Activated T-helper 9 cell treated with anti-CD3 and anti-CD28 coated beads, Interleukin-2, amount 50 U/mL, for 16 hours (primary cell): Measurements from ENCODE around the gene MUC22.
"Not testable (repeated sequence)": the region's sequence is repeated elsewhere in the genome, so short reads cannot be mapped to it uniquely, and the experiment has no call there.

Experiments used
- DNase-seq: peaks from one replicate; pipeline ENCODE4 v3.0.0-alpha.2; 2020; ENCODE audit warnings: low read depth

The MUC22 gene

DNA sequence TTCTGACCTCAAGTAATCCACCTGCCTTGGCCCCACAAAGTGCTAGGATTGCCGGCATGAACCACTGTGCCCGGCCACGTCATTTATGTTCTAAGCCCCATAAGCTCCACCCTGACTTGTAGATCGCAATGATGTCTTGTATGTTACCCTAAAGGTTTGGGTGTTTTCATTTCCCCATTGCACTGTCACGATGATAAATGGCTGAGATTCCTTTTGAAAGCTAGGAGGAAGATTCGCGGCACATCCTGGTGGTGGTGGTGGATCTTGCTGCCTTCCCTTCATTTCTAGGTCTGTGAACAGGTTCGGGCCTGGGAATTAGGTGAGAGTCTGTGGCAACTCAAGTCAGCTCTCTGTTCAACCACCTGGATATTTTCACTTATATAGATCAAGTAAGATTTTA lies 28.3 kb downstream of the MUC22 start:
- DNase-seq, result no peak

DNA sequence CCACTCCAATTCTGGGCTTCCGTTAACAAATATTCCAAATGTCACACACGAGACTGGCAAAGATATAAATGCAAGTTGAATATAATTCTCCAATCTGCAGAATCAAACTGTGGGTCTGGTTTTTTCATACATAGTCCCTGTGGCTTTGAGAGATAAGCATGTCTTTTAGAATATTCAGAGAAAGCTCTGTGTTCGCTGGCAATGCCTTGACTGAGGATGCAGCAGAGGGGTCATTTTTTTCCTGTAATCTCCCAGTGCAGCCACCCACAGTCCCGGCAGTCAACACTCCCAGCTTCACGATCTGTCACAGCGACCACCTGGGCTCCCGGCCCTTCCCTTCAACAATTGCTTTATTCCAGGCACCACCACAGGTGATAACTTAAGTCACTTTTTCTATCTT lies 30.5 kb downstream of the MUC22 start:
- no peak for DNase-seq

DNA sequence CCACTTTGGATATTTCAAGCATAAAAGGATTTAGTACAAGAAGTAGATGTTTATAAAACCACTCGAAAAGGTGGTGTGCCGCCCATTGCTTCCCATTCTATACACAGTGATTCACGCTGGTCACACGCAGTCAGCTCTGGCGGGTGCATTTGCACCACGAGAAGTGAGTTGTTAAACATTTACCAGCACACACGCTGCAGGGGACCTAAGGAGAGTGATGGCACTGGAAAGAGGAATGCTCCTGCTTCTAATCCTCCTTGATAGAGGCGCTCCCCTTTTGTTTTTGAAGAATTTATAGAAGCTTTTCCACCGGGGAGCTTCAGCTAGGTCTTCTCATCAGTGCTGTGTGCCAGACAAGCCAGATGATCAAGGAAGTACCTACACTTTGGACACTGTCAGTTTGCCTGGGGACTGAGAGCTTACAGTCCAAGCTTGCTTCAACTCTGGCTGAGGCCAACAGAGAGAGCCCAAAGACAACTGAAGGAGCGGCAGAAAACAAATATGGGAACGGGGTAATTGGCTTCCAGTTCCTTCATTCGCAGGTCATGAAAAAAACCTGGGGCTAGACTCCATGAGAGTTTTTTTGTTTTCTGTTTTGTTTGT lies 31.2 kb downstream of the MUC22 start:
- DNase-seq, result no peak

DNA sequence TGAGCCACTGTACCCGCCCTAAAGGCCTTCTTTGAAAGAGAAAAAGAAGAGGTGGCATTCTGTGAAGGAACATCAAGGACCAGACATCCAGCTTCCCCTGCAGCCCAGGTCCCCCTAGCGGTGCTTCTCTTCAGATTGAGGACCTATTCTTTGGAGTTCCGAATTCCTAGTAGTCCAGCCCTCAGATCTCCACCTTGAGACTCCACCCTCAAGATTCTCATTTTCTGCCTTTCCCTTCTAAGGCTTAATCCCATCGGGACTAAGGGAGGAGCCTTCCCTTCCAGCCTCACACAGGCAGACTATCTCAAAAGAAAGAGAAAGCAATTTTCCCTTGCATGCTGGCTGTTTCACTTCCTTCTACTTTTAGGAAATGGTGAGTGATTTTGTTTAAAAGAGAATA lies 32.5 kb downstream of the MUC22 start:
- no peak for DNase-seq

DNA sequence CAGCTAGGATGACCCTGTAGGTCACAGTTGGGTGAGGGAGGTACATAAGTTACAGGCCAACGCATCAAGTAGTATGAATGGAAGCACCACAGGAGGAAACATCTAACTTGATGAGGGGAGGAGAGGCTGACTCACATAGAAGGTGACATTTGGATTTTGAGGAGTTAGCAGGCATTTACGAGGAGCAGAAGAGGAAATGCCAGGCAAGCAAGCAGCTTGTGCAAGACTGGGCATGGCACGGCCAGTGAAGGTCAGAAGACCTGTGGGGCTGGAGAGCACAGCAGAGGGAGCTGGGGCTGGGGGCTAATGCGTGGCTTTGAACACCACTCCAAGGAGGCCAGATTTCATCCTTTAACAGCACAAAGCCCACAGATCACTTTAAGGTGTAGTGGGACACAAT lies 37.8 kb downstream of the MUC22 start:
- DNase-seq, result no peak

GRCh38 chr6:31049518-31049917 lies 39.2 kb downstream of the MUC22 start:
- no peak for DNase-seq

DNA sequence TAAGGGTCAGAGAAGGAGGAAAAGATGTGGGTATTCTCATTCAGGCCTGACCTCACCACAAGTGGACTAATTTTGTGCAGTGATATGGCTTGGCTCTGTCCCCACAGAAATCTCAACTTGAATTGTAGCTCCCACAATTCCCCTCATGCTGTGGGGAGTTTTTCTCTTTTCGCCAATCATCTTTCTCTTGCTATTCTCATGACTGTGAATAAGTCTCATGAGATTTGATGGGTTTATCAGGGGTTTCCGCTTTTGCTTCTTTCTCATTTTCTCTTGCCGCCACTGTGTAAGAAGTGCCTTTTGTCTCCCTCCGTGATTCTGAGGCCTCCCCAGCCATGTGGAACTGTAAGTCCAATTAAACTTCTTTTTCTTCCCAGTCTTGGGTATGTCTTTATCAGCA lies 42.9 kb downstream of the MUC22 start:
- not testable (repeated sequence) for DNase-seq

DNA sequence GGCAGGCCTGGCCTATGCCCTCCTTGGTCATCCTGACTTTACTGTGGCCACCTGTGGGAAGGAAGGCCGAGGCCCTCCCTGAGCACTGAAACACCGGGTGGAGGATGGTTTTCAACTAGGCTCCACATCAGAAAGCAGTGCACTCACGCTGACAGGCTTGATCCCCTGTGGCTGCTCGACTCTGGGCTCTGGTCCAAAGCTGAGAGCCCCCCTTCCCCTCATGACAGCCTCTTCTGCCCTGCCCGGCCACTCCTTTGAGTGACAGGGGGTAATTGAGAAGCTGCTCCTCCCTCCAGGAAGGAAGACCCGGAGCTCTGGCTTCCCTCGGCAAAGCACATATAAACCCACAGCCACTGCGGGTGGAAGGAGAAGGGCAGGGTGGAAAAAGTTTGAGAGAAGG lies 43.6 kb downstream of the MUC22 start:
- no peak for DNase-seq

DNA sequence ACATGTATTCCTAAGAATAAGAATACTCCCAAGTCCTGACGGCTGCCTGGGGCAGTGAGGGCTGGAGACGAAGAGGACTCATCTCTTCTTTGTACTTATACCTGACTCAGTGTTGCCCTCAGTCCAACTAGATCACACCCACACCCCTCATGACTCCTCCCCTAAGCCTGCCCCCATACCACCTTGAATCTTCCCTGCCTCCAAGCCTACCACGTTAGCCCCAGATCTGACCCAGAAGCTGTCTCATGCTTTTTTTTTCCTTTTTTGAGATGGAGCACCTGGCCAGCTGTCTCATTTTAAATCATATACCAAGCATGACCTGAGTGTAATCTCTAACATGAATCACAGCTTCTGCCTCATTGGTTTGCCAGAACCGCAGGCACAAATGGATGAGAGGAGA lies 45.2 kb downstream of the MUC22 start:
- no peak for DNase-seq

DNA sequence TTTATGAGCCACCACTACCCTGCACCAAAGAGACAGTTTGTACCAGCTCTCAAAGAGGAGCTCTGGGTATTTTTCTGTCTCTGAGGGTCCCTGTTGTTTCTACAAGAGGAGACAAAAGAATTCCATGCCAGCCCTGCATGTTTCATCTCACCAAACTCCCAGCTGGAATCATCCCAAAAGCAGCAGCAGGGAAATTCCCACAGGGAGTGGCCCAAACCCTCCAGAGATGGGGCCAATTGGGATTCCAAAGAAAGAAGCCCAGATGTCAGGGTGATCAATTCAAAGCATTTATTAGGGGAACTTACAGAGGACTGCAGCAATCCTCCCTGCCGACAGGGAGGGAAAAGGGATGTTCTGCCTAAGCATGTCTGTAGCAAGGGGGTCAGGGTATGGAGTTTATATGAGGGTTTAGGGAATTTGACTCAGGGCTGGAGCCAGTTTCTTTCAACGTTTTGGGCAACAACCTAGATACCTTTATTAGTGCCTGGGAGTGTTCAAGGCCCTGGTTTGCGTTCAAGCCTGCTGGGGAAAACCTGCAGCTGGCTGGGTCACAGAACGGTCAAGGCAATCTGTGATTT lies 47.2 kb downstream of the MUC22 start:
- DNase-seq, result no peak

DNA sequence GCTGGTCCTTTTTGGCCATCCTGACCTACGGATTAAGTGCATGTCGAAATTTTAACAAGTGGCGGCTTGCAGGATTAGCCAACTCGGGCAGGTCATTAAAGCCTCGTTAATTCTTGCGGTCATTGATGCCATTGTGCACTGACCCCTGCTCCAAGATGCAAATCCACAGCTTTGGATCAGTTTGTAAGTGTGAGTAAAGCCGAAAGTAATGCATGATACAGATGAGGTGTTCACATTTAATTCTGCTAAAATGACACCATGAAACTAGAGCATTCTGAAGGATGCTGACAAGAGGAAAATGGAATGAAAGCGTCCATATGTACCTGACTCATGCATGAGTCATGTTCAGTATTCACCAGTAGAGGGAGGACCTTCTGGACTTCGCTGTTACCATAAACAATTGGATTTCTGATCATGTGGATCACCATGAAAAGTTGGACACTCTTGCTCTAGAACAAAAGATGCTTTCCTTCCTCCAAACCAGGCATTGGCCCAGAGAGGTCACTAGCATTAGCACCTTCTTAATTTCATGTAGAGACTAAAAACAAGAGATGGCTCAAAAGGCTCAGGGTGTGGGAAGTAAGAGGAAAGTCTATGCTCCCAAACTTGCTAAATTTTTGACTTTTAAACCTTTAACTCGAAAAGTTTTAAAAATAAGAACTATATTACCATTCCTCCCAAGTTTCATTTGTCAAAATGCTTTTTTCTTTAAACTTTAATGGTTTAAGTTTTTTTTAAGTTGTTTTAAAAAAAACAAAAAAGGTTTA lies 48.0 kb downstream of the MUC22 start:
- DNase-seq, result no peak

DNA sequence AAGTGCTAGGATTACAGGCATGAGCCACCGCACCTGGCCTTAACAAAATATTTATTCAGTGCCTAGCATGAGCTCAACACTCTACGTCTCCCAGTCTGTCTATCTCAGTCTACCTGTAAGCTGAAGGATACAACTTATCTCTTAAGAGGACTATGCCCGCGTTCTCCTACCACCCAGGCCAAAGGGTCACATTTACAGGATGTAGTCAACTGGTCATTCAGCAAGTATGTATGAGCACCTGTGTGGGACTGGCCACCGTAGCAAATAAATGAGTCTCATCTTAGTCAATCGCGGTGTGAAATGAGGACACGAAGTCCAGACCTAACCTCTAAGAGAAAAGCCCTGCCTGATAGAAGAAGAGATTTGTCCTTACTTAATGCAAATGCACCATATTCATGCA lies 49.9 kb downstream of the MUC22 start:
- no peak for DNase-seq

- DNase-seq, result no peak
These were observed 53.7 kb downstream of the MUC22 start for GRCh38 chr6:31063906-31064435.

DNA sequence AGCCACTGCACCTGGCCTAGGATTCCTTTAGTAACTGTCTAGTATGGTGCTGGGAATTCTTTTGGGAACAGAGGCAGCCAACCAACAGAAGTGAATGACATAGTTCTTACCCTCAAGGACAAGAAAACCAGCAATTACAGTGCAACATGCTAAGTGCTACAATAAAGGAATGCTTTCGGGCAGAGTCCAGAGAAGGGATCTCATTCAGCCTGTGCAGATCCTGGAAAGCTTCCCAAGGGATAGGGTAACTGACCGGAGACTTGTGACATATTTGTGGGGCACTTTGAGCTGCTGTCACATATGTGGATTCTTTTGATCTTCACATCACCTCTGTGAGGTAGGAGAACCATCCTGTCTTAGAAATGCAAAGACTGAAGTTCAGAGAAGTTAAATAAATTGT lies 55.3 kb downstream of the MUC22 start:
- DNase-seq, result no peak

DNA sequence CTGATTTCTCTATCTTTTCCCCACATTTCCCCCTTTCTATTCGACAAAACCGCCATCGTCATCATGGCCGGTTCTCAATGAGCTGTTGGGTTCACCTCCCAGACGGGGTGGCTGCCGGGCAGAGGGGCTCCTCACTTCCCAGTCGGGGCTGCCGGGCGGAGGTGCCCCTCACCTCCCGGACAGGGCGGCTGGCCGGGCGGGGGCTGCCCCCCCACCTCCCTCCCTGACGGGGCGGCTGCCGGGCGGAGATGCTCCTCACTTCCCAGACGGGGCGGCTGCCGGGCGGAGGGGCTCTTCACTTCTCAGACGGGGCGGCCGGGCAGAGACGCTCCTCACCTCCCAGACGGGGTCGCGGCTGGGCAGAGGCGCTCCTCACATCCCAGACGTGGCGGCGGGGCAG lies 56.8 kb downstream of the MUC22 start:
- not testable (repeated sequence) for DNase-seq

DNA sequence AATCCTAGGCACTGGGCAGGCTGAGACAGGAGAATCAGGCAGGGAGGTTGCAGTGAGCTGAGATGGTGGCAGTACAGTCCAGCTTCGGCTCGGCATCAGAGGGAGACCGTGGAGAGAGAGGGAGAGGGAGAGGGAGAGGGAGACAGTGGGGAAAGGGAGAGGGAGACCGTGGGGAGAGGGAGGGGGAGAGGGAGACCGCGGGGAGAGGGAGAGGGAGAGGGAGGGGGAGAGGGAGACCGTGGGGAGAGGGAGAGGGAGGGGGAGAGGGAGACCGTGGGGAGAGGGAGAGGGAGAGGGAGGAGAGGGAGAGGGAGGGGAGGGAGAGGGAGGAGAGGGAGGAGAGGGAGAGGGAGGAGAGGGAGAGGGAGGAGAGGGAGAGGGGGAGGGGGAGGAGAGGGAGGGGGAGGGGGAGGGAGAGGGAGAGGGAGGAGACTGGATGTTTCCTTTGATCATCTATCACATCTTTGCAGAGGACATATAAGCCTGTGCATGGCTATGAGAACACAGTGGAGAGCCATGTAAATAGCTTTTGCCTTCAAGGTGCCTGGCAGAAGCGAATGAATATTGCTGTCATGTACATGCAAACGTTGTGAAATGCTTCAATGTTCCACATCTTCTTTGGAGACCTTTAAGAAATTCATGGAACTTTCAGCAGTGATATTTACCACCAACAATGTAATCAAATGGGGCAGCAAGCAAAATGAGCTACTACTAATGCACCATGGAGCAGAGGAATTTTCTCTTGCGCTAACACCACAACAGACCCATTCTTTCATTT lies 57.8 kb downstream of the MUC22 start:
- not testable (repeated sequence) for DNase-seq

DNA sequence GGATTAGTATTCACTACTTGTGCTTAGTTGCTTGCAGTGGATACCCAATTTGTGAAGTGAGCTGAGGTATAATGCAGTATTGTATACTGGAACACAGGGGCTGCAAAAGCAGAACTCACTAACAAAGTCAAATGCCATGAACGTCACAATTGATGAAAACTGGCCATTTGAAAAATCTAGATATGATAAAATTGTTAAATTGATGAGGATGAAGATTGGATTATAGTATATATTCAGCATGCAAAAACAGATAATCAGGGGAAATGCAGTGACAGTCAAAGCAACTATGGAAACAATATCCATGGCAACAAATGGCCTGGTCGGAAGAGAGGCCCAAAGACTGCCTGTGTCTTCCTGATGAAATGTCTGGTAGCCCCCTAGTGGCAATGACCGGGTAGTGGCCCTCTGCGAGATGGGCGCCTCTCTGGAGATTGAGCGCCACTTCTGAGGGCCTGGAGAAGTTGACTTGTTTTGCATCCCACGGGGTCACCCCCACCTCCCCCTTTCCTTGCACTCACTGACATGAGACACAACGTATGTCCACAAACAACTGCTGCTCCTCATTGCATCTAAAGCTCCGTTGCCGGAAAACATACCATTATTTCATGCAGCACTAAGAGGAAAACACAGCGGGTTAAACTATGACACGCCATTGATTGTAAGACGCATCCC lies 58.5 kb downstream of the MUC22 start:
- DNase-seq, result peak; percentile 49

GRCh38 chr6:31070711-31071197 lies 60.5 kb downstream of the MUC22 start:
- DNase-seq, result no peak

DNA sequence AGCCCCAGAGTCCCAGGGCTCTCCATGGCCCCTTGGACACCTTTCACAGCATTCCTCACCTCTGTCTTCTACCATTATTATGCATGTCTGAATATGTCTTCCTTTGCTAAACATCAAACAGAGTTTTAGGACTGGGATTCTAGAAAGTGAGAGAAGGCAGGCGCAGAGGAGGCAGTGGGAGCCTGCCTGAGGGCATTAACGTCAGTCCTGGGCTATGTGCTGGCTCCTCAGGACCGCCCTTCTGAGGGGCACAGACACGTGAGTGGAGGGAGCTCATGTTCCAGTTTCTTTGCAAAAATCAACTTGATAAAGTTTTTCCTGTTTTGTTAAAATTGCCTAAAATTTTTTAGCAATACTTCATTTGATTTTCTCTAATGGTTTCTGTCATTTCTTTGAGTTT lies 64.1 kb downstream of the MUC22 start:
- DNase-seq, result no peak

- no peak for DNase-seq
These were observed 65.3 kb downstream of the MUC22 start for GRCh38 chr6:31075528-31075927.

DNA sequence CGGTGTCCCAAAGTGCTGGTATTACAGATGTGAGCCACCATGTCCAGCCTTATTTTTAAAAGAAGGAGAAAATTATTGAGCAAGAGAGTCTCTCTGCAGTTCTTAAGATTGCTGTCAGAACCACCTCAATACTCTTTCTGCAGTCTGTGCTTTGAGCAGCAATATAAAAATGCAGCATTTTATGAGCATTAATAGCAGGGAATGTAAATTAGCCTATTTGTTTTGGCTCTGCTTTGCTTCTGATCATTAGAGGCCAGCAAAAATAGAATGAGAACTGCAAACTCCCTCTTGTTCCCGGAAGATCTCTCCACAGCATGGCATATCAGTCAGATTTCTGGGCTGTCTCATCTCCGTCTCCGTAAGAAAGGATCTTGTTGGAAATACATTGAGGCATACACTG lies 66.3 kb downstream of the MUC22 start:
- DNase-seq, result no peak
